Astrocyte (in vitro differentiated cells and primary cell): Measurements from ENCODE around the gene CDH22. TPM values are rescaled to one million over a fixed set of nuclear protein-coding genes. Genes with fewer than 3 reads are reported as not detected.

Source experiments
- DNase-seq: peaks from one replicate; pipeline ENCODE4 v3.0.0-alpha.2; 2010; ENCODE audit warnings: low read depth
- FAIRE-seq: peaks from 2 replicates; lab custom pipeline; 2011; peaks lifted over from hg19 to GRCh38; lab: Jason Lieb, UNC
- H2AFZ ChIP-seq: 2 replicates; pipeline ENCODE4 v1.6.0; 2012; ENCODE audit warnings: low read depth, low read length, inconsistent platforms
- H3K27ac ChIP-seq: 2 replicates; pipeline ENCODE4 v1.5.1; 2011; ENCODE audit warnings: low read depth, low read length, inconsistent platforms
- H3K27me3 ChIP-seq: 2 replicates; pipeline ENCODE4 v1.6.0; 2011; ENCODE audit warnings: low read length, inconsistent platforms; ENCODE audit not compliant: insufficient read depth
- H3K36me3 ChIP-seq: 2 replicates; pipeline ENCODE4 v1.5.1; 2011; ENCODE audit warnings: low read length, inconsistent platforms; ENCODE audit not compliant: insufficient read depth
- H3K4me1 ChIP-seq: 2 replicates; pipeline ENCODE4 v1.5.1; 2011; ENCODE audit warnings: low read length, inconsistent platforms; ENCODE audit not compliant: insufficient read depth
- H3K4me2 ChIP-seq: 2 replicates; pipeline ENCODE4 v1.6.0; 2012; ENCODE audit warnings: low read length, inconsistent platforms
- H3K4me3 ChIP-seq: 2 replicates; pipeline ENCODE4 v1.5.1; 2011; ENCODE audit warnings: low read depth, mild to moderate bottlenecking, low read length, inconsistent platforms; ENCODE audit not compliant: insufficient read depth
- H3K79me2 ChIP-seq: 2 replicates; pipeline ENCODE4 v1.6.0; 2012; ENCODE audit warnings: mild to moderate bottlenecking, low read length, inconsistent platforms; ENCODE audit not compliant: insufficient read depth
- H3K9ac ChIP-seq: 2 replicates; pipeline ENCODE4 v1.6.0; 2012; ENCODE audit warnings: mild to moderate bottlenecking, low read length, inconsistent platforms
- H3K9me3 ChIP-seq: 2 replicates; pipeline ENCODE4 v1.5.1; 2012; ENCODE audit warnings: low read depth, mild to moderate bottlenecking, low read length, inconsistent platforms; ENCODE audit not compliant: insufficient read depth
- H4K20me1 ChIP-seq: 2 replicates; pipeline ENCODE4 v1.6.0; 2012; ENCODE audit warnings: low read length, inconsistent platforms; ENCODE audit not compliant: insufficient read depth
- H3K27ac Mint-ChIP-seq: one replicate; pipeline ENCODE4 v1.8.0; 2021; ENCODE audit warnings: mild to moderate bottlenecking, mixed read lengths; ENCODE audit not compliant: unreplicated experiment
- H3K27me3 Mint-ChIP-seq: one replicate; pipeline ENCODE4 v1.8.0; 2021; ENCODE audit warnings: low read depth, mixed read lengths; ENCODE audit not compliant: unreplicated experiment
- H3K36me3 Mint-ChIP-seq: one replicate; pipeline ENCODE4 v1.8.0; 2021; ENCODE audit warnings: low read depth, mixed read lengths; ENCODE audit not compliant: unreplicated experiment
- H3K4me1 Mint-ChIP-seq: one replicate; pipeline ENCODE4 v1.8.0; 2021; ENCODE audit warnings: low read depth, mixed read lengths; ENCODE audit not compliant: unreplicated experiment
- H3K4me3 Mint-ChIP-seq: one replicate; pipeline ENCODE4 v1.8.0; 2021; ENCODE audit warnings: mild to moderate bottlenecking, moderate library complexity, mixed read lengths; ENCODE audit not compliant: unreplicated experiment
- H3K9me3 Mint-ChIP-seq: one replicate; pipeline ENCODE4 v1.8.0; 2021; ENCODE audit warnings: mild to moderate bottlenecking, mixed read lengths; ENCODE audit not compliant: unreplicated experiment
- EZH2 ChIP-seq: IDR thresholded peaks from 2 replicates; pipeline ENCODE4 v1.6.1; 2012; ENCODE audit warnings: mild to moderate bottlenecking, low read length, inconsistent platforms; ENCODE audit not compliant: insufficient read depth
- total RNA-seq: library from RNA; stranded (reverse); gene quantifications from 2 replicates; pipeline ENCODE4 v1.2.1, GENCODE V29; 2021
- TF ChIP-seq, protein P1 (sequence below): IDR thresholded peaks from 2 replicates; pipeline ENCODE4 v1.5.1; 2011; ENCODE audit warnings: low read depth, mild to moderate bottlenecking, inconsistent platforms, low read length, moderate library complexity; ENCODE audit not compliant: insufficient read depth

The CDH22 gene
- total RNA-seq, 1 donor from 2014 or later, result not detected

DNA sequence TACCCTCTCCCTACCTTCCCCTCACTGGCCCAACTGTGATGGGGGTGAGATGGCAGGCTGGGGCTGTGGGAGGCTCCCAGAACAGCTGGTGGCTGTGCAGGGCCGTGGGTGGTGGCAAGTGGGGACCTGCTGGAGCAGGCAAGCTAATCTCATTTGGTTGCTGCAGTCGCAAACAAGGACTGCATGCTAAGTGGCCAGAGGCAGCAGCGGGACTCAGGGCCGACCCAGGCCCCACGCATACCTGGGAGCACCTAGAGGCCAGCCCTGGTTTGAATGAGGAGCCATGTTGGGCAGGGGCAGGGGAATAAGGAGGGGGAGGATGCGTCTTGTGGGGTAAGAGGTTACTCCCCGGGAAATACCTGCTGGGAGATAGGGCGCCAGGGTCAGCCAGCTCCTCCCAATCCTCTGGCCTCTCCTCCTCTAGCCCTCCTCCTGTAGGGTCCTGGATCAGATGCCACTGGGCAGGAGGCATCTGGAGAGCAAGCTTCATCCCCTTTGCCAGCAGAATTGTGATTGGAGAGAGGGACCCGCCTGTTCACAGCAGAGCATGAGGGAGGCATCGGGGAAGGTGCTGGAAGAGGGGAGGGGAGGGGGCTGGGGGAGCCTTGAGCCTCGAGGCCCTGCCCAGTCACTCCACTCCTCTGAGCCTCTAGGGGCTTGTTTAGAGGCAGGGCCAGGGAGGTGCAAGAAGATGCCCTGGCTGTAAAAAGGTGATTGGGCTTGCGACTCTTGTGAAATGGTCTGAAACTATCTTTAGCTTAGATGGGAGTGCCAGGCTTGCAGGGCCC lies 24.3 kb upstream of the CDH22 start:
- no peaks in the 10 kb centered on the region for H3K79me2 ChIP-seq
- Mint-ChIP-seq H3K27ac (no peak overlapping the region), H3K9me3 (no peaks in the 10 kb centered on the region), H3K36me3 (no peaks in the 10 kb centered on the region), H3K4me3 (no peak overlapping the region), H3K27me3 (peaks cover 57% of the 10 kb centered on the region), H3K4me1 (no peaks in the 10 kb centered on the region)
- DNase-seq, result no peak
- H3K36me3 ChIP-seq, result no peaks in the 10 kb centered on the region
- H3K27me3 ChIP-seq, result peaks cover 35% of the 10 kb centered on the region
- H3K4me1 ChIP-seq, result no peaks in the 10 kb centered on the region
- no peak for FAIRE-seq
- H4K20me1 ChIP-seq, result no peaks in the 10 kb centered on the region
- no peak overlapping the region for H3K4me2 ChIP-seq
- no peaks in the 10 kb centered on the region for H3K9me3 ChIP-seq
- H2AFZ ChIP-seq, result no peak overlapping the region
- H3K9ac ChIP-seq, result no peak overlapping the region
- no peak overlapping the region for H3K4me3 ChIP-seq
- H3K27ac ChIP-seq, result no peak overlapping the region
- TF ChIP-seq, protein P1, sequence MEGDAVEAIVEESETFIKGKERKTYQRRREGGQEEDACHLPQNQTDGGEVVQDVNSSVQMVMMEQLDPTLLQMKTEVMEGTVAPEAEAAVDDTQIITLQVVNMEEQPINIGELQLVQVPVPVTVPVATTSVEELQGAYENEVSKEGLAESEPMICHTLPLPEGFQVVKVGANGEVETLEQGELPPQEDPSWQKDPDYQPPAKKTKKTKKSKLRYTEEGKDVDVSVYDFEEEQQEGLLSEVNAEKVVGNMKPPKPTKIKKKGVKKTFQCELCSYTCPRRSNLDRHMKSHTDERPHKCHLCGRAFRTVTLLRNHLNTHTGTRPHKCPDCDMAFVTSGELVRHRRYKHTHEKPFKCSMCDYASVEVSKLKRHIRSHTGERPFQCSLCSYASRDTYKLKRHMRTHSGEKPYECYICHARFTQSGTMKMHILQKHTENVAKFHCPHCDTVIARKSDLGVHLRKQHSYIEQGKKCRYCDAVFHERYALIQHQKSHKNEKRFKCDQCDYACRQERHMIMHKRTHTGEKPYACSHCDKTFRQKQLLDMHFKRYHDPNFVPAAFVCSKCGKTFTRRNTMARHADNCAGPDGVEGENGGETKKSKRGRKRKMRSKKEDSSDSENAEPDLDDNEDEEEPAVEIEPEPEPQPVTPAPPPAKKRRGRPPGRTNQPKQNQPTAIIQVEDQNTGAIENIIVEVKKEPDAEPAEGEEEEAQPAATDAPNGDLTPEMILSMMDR, result no peak
- no peak for TF ChIP-seq EZH2

DNA sequence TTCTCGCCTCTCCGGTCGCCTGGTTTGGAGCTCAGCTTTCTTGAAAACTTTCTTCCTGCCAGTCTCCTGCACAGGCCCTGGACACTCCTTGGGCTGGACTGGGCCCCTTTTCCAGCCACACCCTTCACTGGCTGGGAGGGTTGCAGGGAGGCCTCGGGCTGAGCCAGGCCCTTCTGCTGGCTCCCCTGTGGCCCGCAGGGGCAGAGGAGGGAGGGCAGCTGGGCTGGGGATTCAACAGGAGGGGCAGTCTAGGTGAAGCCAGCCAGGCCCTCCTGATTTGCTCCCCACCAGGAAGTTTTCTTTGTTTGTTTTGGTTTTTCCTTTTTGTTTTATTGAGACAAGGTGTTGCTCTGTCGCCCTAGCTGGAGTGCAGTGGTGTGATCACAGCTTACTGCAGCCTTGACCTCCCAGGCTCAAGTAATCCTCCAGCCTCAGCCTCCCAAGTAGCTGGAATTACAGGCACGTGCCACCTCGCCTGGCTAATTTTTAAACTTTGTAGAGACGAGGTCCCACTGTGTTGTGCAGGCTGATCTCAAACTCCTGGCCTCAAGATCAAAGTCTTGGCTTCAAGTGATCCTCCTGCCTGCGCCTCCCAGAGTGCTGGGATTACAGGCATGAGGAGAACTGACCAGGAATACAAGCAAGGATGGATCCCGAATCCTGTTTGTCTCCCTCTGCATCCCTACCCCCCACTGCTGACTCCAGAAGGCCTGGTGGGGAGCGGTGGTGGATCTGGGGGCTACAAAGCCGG lies 23.5 kb upstream of the CDH22 start:
- H3K27me3 ChIP-seq, result peaks cover 29% of the 10 kb centered on the region
- DNase-seq, result no peak

More for the DNA sequence above, 23.5 kb upstream of the CDH22 start:
- Histone ChIP-seq H3K27ac (no peak overlapping the region), H4K20me1 (no peaks in the 10 kb centered on the region), H3K4me3 (no peak overlapping the region), H3K4me1 (no peaks in the 10 kb centered on the region), H3K79me2 (no peaks in the 10 kb centered on the region), H3K9ac (no peak overlapping the region), H2AFZ (no peak overlapping the region), H3K4me2 (no peak overlapping the region), H3K9me3 (no peaks in the 10 kb centered on the region), H3K36me3 (no peaks in the 10 kb centered on the region)
- Mint-ChIP-seq H3K27ac (no peak overlapping the region), H3K9me3 (no peaks in the 10 kb centered on the region), H3K36me3 (no peaks in the 10 kb centered on the region), H3K4me3 (no peak overlapping the region), H3K4me1 (no peaks in the 10 kb centered on the region), H3K27me3 (peaks cover 58% of the 10 kb centered on the region)
- no peak for FAIRE-seq
- TF ChIP-seq EZH2, result no peak
- TF ChIP-seq, protein P1, result no peak
